GM18498 (cell line): ENCODE measurements around the gene KPNA2.
"Not testable (repeated sequence)": the region's sequence is repeated elsewhere in the genome, so short reads cannot be mapped to it uniquely, and the experiment has no call there.

Source experiments
- ATAC-seq: cut with Tn5 transposase; IDR thresholded peaks from one replicate; pipeline ENCODE4 v1.9.1; 2021; ENCODE audit warnings: mild to moderate bottlenecking, moderate library complexity; ENCODE audit not compliant: unreplicated experiment

The KPNA2 gene

GRCh38 chr17:68035523-68036303, at the start of gene KPNA2:
Gene KPNA2, plus strand, starts transcription at chr17:68035735. Its CDS starts 1,398 bp downstream, at chr17:68037133.
- ATAC-seq = peak; percentile 94

GRCh38 chr17:67990909-67991308, 44.6 kb upstream of the KPNA2 start:
- ATAC-seq = no peak

GRCh38 chr17:67992548-67993152, 42.9 kb upstream of the KPNA2 start:
- no peak for ATAC-seq

- ATAC-seq = peak; percentile 86
Observed at GRCh38 chr17:67993153-67993997, 42.2 kb upstream of the KPNA2 start.

- ATAC-seq = no peak
Observed at GRCh38 chr17:67993998-67994361, 41.6 kb upstream of the KPNA2 start.

- ATAC-seq = no peak
Observed at GRCh38 chr17:67994817-67995569, 40.5 kb upstream of the KPNA2 start.

GRCh38 chr17:67995570-67996263, 39.8 kb upstream of the KPNA2 start:
- ATAC-seq = no peak

- not testable (repeated sequence) for ATAC-seq
Observed at GRCh38 chr17:67996301-67997171, 39.0 kb upstream of the KPNA2 start, which contains the start of gene C17orf58. Gene C17orf58, minus strand, starts transcription at chr17:67996469. Its CDS starts 271 bp downstream, at chr17:67996198.

- ATAC-seq = no peak
Observed at GRCh38 chr17:67998466-67998865, 37.1 kb upstream of the KPNA2 start.

- no peak for ATAC-seq
Observed at GRCh38 chr17:67999291-67999911, 36.1 kb upstream of the KPNA2 start.

- no peak for ATAC-seq
Observed at GRCh38 chr17:68004201-68004600, 31.3 kb upstream of the KPNA2 start.

GRCh38 chr17:68006797-68007196, 28.7 kb upstream of the KPNA2 start:
- ATAC-seq = no peak

- ATAC-seq = no peak
Observed at GRCh38 chr17:68011199-68011665, 24.3 kb upstream of the KPNA2 start.

- ATAC-seq = no peak
Observed at GRCh38 chr17:68013385-68013784, 22.1 kb upstream of the KPNA2 start.

- ATAC-seq = no peak
Observed at GRCh38 chr17:68015081-68015723, 20.3 kb upstream of the KPNA2 start.

GRCh38 chr17:68016838-68017237, 18.7 kb upstream of the KPNA2 start:
- ATAC-seq = no peak

- not testable (repeated sequence) for ATAC-seq
Observed at GRCh38 chr17:68018493-68018892, 17.0 kb upstream of the KPNA2 start.

- no peak for ATAC-seq
Observed at GRCh38 chr17:68019336-68019674, 16.2 kb upstream of the KPNA2 start.
